ENCODE results near the gene KRTAP6-3. TPM values are rescaled to one million over a fixed set of nuclear protein-coding genes. Genes with fewer than 3 reads are reported as not detected.

KRTAP6-3 gene
- total RNA-seq, 2 donors from 2014 or later = not detected

DNA sequence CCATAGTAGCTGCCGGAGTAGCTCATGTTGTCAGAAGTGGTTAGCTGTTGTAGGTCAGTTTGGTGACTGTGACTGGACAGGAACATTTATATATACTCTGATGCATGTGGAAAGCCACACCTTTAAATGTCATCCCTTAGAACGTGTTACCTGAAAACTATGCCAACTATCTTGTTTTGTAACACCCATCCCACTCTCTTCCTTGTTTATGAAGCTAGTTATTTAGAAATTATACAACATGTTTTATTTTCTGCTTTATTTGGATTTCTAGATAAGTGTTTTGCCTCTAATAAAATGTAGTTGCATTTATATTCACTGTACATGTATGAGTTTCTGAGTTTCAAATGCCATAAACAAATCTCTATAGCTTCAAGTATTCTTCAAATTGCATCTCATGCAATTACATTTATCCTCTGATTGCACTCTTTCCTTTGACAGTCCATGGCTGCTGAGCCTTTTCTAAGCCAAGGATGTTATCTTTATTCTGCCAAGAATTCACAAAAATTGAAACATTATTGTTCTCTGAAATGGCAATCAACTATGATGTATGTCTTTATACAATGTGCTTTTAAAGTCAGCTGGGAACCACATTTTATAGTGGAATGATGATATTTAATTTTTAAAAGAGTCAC lies 30.9 kb upstream of the KRTAP6-3 start, which contains the start of gene KRTAP19-7:
Gene KRTAP19-7 (minus strand): TSS at position 51 of the 632 bp plus-strand sequence. CDS start 25 bp downstream, at position 26.
- DNase-seq = no peak
- TF ChIP-seq, protein P1, sequence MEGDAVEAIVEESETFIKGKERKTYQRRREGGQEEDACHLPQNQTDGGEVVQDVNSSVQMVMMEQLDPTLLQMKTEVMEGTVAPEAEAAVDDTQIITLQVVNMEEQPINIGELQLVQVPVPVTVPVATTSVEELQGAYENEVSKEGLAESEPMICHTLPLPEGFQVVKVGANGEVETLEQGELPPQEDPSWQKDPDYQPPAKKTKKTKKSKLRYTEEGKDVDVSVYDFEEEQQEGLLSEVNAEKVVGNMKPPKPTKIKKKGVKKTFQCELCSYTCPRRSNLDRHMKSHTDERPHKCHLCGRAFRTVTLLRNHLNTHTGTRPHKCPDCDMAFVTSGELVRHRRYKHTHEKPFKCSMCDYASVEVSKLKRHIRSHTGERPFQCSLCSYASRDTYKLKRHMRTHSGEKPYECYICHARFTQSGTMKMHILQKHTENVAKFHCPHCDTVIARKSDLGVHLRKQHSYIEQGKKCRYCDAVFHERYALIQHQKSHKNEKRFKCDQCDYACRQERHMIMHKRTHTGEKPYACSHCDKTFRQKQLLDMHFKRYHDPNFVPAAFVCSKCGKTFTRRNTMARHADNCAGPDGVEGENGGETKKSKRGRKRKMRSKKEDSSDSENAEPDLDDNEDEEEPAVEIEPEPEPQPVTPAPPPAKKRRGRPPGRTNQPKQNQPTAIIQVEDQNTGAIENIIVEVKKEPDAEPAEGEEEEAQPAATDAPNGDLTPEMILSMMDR (conservative IDR thresholded peaks at IDR 0.05) = no peak
- Mint-ChIP-seq H3K4me3 (no peak within 1 kb of the TSS), H3K4me1 (no peaks in the 10 kb centered on the region), H3K27ac (no peak within 1 kb of the TSS), H3K9me3 (peaks cover 17% of the 10 kb centered on the region), H3K36me3 (ENCODE audit: low read depth) (no peaks in the 10 kb centered on the region), H3K27me3 (ENCODE audit: insufficient read depth) (no peaks in the 10 kb centered on the region)
- 61 to 100% methylated on average over 1 to 2 of the region's 2 CpGs for WGBS, 2 experiments (ENCODE audit: insufficient coverage in 1 of 2, insufficient read length in 1 of 2)
- Histone ChIP-seq H3K27me3 (ENCODE audit: control insufficient read depth, insufficient read depth, low read length, poor library complexity, severe bottlenecking) (no peaks in the 10 kb centered on the region), H3K9me3 (ENCODE audit: control insufficient read depth, low read length) (peaks cover 8% of the 10 kb centered on the region), H3K4me1 (ENCODE audit: control insufficient read depth, insufficient read depth, low read length) (no peaks in the 10 kb centered on the region), H3K27ac (ENCODE audit: low read depth, low read length) (no peak within 1 kb of the TSS), H3K9ac (ENCODE audit: extremely low read depth, low read length, poor library complexity, severe bottlenecking) (no peak within 1 kb of the TSS), H3K36me3 (ENCODE audit: control insufficient read depth, insufficient read depth, low read length) (no peaks in the 10 kb centered on the region), H3K4me3 (ENCODE audit: low read length) (no peak within 1 kb of the TSS)

DNA sequence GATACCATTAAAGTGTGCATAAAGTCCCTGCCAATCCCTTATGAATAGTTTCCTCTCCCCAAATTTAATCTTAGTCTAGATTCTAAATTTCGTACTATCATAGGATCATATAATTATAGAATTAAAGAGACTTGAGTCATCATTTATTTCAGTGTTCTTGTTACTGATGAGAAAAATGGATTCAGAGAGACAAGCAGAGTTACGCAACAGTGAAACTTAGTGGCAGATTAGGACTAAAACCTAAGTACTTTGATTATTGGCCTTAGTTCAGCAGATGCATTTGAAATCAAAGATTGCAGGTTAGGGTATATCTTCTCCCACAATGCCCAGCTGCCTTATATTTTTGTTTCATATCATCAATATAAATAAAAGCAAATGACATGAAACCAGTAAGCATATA lies 30.3 kb upstream of the KRTAP6-3 start:
- 87 to 90% methylated on average over 1 of the region's 2 CpGs for WGBS, 2 experiments (ENCODE audit: insufficient coverage in 1 of 2, insufficient read length in 1 of 2)

DNA sequence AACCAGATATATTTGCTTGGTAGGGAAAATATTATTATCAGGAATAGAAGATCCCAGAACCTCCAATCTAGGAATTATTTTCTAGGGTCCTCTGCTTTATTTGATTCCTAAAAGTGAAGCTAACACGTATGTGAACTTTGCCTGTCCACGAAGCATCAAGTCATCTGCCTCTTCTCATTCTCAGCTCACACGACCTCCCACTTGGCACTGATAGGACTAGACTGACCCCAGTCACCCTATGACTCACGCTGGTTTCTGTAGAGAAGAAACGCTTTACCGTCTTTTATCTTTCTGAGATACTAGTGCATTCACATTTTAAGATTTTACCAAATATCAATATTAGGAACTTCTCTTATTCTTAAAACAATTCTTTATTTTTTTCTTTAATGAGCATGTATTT lies 29.2 kb upstream of the KRTAP6-3 start:
- H3K4me3 Mint-ChIP-seq = no peak overlapping the region
- 76 to 81% methylated on average over 3 to 6 of the region's 6 CpGs for WGBS, 2 experiments (ENCODE audit: insufficient coverage in 1 of 2, insufficient read length in 1 of 2)
- peaks cover 8% of the 10 kb centered on the region for H3K9me3 ChIP-seq (ENCODE audit: control insufficient read depth, low read length)

More for the DNA sequence above, 30.3 kb upstream of the KRTAP6-3 start:
- no peaks in the 10 kb centered on the region for H3K36me3 Mint-ChIP-seq (ENCODE audit: low read depth)
- Histone ChIP-seq H3K4me1 (ENCODE audit: control insufficient read depth, insufficient read depth, low read length) (no peaks in the 10 kb centered on the region), H3K9ac (ENCODE audit: extremely low read depth, low read length, poor library complexity, severe bottlenecking) (no peak overlapping the region), H3K9me3 (ENCODE audit: control insufficient read depth, low read length) (peaks cover 8% of the 10 kb centered on the region), H3K27ac (ENCODE audit: low read depth, low read length) (no peak overlapping the region), H3K4me3 (ENCODE audit: low read length) (no peak overlapping the region), H3K36me3 (ENCODE audit: control insufficient read depth, insufficient read depth, low read length) (no peaks in the 10 kb centered on the region), H3K27me3 (ENCODE audit: control insufficient read depth, insufficient read depth, low read length, poor library complexity, severe bottlenecking) (no peaks in the 10 kb centered on the region)
- no peak overlapping the region for H3K27ac Mint-ChIP-seq
- DNase-seq = no peak
- no peaks in the 10 kb centered on the region for H3K4me1 Mint-ChIP-seq
- TF ChIP-seq, protein P1 (conservative IDR thresholded peaks at IDR 0.05) = no peak
- no peak overlapping the region for H3K4me3 Mint-ChIP-seq
- peaks cover 17% of the 10 kb centered on the region for H3K9me3 Mint-ChIP-seq
- H3K27me3 Mint-ChIP-seq (ENCODE audit: insufficient read depth) = no peaks in the 10 kb centered on the region

More for the DNA sequence above, 29.2 kb upstream of the KRTAP6-3 start:
- TF ChIP-seq, protein P1 (conservative IDR thresholded peaks at IDR 0.05) = no peak
- Mint-ChIP-seq H3K27me3 (ENCODE audit: insufficient read depth) (no peaks in the 10 kb centered on the region), H3K4me1 (no peaks in the 10 kb centered on the region), H3K9me3 (peaks cover 17% of the 10 kb centered on the region), H3K36me3 (ENCODE audit: low read depth) (no peaks in the 10 kb centered on the region), H3K27ac (no peak overlapping the region)
- H3K36me3 ChIP-seq (ENCODE audit: control insufficient read depth, insufficient read depth, low read length) = no peaks in the 10 kb centered on the region
- H3K4me1 ChIP-seq (ENCODE audit: control insufficient read depth, insufficient read depth, low read length) = no peaks in the 10 kb centered on the region
- no peak overlapping the region for H3K9ac ChIP-seq (ENCODE audit: extremely low read depth, low read length, poor library complexity, severe bottlenecking)
- DNase-seq = no peak
- H3K4me3 ChIP-seq (ENCODE audit: low read length) = no peak overlapping the region
- H3K27ac ChIP-seq (ENCODE audit: low read depth, low read length) = no peak overlapping the region
- no peaks in the 10 kb centered on the region for H3K27me3 ChIP-seq (ENCODE audit: control insufficient read depth, insufficient read depth, low read length, poor library complexity, severe bottlenecking)
